GM21390 (cell line): Measurements from ENCODE around the gene HEATR5B.
A peak's percentile ranks its signal among the peaks of the same experiment; 100 is the strongest.
"Not testable (repeated sequence)": the region's sequence is repeated elsewhere in the genome, so short reads cannot be mapped to it uniquely, and the experiment has no call there.

Experiments used
- ATAC-seq: cut with Tn5 transposase; IDR thresholded peaks from one replicate; pipeline ENCODE4 v1.9.1; 2021; ENCODE audit not compliant: unreplicated experiment

HEATR5B gene

GRCh38 chr2:37068686-37069085, 15.5 kb downstream of the HEATR5B start:
- no peak for ATAC-seq

- no peak for ATAC-seq
Observed at GRCh38 chr2:37061776-37062175, 22.4 kb downstream of the HEATR5B start.

- no peak for ATAC-seq
Observed at GRCh38 chr2:37061013-37061711, 23.0 kb downstream of the HEATR5B start.

- ATAC-seq, result no peak
Observed at GRCh38 chr2:37060446-37060845, 23.7 kb downstream of the HEATR5B start.

GRCh38 chr2:37059841-37060240, 24.3 kb downstream of the HEATR5B start:
- ATAC-seq, result no peak

GRCh38 chr2:37052600-37053332, 31.4 kb downstream of the HEATR5B start:
- no peak for ATAC-seq

GRCh38 chr2:37039580-37039979, 44.6 kb downstream of the HEATR5B start:
- ATAC-seq, result no peak

GRCh38 chr2:37037771-37038170, 46.4 kb downstream of the HEATR5B start:
- ATAC-seq, result no peak

GRCh38 chr2:37029758-37030157, 54.4 kb downstream of the HEATR5B start:
- no peak for ATAC-seq

DNA sequence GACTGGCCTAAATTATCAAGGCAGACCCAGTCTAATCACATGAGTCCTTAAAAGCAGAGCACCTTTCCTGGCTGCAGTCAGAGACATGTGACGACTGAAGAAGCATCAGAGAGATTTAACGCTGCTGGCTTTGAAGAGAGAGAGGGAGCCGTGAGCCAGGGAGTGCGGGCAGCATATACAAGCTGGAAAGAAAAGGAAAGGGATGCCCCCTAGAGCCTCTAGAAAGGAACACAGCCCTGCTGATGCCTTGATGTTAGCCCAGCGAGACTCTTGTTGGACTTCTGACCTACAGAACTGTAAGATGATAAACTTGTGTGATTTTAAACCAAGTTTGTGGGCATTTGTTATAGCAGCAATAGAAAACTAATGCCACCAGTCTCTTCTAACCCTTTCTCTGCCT, 58.1 kb downstream of the HEATR5B start:
- ATAC-seq, result no peak

DNA sequence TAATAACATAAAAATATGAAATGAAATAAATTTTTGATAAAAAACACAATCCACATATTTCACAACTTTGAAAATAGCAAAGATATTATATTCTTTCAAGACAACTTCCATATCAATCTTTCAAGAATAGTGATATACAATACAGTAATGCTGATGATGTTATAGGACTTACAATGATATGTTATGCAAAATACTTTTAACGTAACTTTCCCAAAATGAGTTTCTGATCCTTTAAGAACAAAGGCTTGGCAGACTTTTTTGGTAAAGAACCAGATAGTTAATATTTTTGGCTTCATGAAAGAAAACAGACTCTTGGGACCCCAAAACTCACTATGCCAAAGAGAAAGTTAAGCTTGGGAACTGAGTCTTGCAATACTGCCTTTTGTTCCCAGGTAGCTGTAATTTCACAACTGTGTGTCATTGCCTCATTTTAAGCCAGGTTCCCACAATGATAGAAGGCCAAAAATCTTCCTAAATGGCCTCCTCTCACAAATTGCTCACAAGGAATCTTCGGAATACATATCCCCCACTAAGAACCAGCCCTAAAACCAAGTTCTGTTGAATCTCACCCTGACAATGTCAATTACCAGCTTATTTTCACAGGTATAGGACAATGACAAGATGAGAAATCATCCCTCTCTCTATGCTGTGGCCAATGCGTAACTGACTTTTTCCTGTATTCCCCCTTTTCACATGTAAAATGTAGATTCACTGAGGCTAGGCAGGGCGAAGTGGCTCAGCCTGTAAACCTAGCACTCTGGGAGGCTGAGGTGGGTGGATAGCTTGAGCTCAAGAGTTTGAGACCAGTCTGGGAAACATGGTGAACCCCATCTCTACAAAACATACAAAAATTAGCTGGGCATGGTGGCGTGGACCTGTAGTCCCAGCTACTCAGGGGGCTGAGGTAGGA, 63.0 kb downstream of the HEATR5B start:
- no peak for ATAC-seq

DNA sequence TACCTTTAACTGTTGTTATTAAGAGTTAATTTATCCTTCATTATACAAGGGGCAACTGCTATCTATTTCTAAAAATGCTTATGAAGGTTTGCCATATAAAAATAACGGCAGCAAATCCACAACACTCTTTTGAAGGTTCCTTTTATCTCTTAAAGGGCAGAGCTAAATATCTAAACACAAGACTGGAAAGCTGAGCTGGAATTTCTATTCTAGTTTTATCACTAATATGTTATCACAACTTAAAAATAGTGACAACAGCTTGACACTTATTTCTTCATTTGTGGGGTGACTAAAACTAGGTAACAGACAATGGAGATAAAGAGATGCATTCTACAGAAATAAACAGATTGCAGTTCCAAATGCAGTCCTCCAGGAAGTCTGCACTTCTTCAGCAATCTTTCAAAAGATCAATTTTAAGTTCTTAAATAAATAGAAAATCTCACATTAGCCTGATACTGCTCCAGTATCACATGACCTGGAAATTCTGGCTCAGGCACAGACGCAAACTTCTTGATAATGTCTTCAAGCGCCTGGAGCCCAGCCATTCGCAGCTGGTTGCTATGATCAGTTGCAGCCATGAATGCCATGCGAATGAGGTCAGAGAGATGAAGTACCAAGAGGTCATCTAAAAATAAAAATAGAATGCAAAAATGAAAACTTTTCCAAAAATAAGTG, 63.8 kb downstream of the HEATR5B start:
- ATAC-seq, result no peak

- no peak for ATAC-seq
Observed at GRCh38 chr2:37013315-37013641, 70.9 kb downstream of the HEATR5B start.

DNA sequence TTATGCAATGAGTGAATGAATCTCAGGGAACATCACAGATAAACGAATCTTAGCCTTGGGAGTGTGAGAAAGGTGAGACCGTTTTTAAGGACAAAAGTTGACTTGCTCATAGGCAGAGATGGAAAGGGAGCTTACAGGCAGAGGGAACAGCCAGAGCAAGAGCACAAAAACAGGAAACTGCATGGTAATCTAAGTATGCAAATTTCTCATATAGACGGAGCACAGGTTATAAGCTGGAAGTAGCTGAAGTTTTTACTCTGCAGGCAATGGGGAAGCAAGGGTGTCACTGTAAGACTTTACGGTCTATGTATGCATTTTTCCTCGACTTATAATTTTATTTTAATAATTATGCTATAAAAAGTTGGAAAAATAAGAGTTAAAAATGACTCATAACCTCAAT, 73.0 kb downstream of the HEATR5B start:
- ATAC-seq, result no peak

DNA sequence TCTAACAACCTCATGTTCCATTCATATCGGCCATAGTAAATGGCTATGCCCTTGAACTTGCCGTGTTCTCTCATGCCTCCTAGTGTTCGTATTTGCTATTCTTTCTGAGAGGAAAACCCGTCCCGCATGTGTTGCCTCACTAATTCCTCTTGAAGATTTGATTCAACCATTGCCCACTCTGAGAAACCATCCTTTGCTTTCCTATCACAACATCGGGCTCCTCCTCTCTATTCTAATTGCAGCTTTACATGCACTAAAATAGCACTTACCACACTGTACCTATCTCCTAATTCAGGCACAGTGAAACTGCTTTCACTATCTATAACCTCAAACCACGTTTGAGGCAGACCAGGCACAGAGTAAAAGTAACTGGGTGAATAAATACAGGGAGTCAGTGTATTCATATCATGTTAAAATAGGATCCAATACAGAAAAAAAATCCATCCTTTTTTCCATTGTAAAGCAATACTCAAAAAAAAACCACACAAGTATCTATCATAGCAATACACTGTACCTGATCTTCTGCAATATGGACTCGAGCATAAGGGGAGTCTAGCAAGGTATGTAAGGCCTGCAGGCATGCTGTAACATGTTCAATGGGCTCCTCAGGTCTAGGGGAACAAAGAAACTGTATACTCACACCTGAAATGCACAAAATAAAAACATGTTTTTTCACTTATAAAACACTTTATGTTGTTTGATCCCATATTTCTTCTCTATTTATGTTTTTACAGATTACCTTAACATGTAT, 78.9 kb downstream of the HEATR5B start:
- peak; percentile 100 for ATAC-seq

- no peak for ATAC-seq
Observed at GRCh38 chr2:37000988-37001556, 83.1 kb downstream of the HEATR5B start.

DNA sequence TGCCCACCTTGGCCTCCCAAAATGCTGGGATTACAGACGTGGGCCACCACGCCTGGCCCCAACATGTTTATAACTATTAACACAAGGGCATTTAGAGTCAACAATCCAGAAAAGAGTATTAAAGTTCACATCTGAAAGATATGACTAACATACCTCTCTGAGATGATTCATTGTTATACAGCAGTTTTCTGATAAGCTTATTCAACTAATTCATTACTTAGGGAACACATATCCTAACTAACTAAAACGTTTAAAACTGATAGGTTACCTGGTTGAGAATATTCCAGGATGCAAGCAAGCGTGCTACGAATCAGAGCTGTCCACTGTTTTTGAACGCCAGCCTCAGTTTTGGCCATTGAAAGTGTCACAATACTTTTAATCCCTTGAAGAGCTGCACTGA, 83.9 kb downstream of the HEATR5B start:
- no peak for ATAC-seq

GRCh38 chr2:36999416-36999815, 84.8 kb downstream of the HEATR5B start:
- not testable (repeated sequence) for ATAC-seq

- no peak for ATAC-seq
Observed at GRCh38 chr2:36993841-36994620, 90.1 kb downstream of the HEATR5B start.
